ENCODE results near the gene SCAF4. TPM values are rescaled to one million over a fixed set of nuclear protein-coding genes. Genes with fewer than 3 reads are reported as not detected.

SCAF4 gene
- total and polyA plus RNA-seq, 8 donors: 8.2 to 15.1 (median 10.5) TPM

DNA sequence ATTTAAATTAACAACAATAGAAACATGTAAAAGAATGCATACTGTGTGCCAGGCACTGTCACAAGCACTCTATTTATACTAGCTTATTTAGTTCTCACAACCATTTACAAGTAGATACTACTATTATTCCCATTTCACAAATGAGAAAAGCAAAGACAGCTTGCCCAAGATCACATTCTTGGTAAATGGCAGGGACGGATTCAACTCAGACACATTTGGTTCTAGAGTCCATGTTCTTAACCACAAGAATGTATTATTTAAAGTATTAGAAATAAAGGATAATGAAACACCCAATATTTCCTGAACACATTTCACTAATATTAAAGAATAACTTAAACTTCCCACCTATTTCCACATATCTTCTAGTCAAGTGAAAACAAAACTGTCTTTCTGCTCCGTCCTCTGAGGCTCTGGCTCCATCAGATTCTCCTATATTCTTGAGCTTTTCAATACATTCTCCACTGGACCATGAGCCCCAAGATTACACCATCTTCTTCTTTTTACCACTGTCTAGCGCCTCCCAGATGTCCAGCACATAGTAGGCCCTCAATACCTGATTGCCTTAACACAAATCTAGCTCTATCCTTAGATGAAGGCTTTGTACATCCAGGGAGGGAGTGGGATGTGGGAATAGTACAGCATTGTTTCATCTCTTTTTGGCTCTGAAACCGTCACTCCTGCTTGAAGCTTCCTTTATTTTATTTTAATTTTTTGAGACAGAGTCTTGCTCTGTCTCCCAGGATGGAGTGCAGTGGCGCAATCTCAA lies 43.1 kb downstream of the SCAF4 start:
- intact Hi-C loops (cut with DNase I): no loop called here
- 91 to 94% methylated on average over 5 of the region's 5 CpGs for WGBS, 2 donors
- Histone ChIP-seq H3K27me3 (no peaks in the 10 kb centered on the region), H3K9me3 (no peaks in the 10 kb centered on the region), H3K4me3 (no peak overlapping the region), H3K27ac (no peak overlapping the region), H3K36me3 (peaks cover 0 to 72% (median 15%) of the 10 kb centered on the region in 3 donors), H3K4me1 (no peaks in the 10 kb centered on the region)
- ATAC-seq (no peak), DNase-seq (no peak), FAIRE-seq (no peak)
- TF ChIP-seq, protein P1, sequence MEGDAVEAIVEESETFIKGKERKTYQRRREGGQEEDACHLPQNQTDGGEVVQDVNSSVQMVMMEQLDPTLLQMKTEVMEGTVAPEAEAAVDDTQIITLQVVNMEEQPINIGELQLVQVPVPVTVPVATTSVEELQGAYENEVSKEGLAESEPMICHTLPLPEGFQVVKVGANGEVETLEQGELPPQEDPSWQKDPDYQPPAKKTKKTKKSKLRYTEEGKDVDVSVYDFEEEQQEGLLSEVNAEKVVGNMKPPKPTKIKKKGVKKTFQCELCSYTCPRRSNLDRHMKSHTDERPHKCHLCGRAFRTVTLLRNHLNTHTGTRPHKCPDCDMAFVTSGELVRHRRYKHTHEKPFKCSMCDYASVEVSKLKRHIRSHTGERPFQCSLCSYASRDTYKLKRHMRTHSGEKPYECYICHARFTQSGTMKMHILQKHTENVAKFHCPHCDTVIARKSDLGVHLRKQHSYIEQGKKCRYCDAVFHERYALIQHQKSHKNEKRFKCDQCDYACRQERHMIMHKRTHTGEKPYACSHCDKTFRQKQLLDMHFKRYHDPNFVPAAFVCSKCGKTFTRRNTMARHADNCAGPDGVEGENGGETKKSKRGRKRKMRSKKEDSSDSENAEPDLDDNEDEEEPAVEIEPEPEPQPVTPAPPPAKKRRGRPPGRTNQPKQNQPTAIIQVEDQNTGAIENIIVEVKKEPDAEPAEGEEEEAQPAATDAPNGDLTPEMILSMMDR (IDR thresholded peaks at IDR 0.05): no peak

DNA sequence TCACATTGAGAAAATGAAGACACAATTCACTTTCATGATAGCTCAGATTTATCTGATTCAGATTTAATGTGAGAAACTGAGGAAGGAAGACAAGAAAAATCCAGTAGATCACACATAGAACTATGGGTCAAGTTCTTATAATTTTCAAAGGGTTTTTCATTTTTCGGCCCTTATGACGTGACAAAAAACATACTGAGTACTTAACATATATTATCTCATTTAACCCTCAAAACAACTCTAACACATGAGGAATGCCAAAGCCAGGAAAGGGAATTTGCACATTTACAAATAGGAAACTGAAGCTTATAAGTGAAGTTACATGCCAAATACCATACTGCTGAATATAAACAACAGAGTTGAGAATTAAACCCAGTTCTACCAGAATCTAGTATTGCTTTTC lies 44.8 kb downstream of the SCAF4 start:
- Histone ChIP-seq H3K4me1 (no peaks in the 10 kb centered on the region), H3K27ac (no peak overlapping the region), H3K36me3 (peaks cover 0 to 68% (median 15%) of the 10 kb centered on the region in 3 donors), H3K9me3 (no peaks in the 10 kb centered on the region), H3K27me3 (no peaks in the 10 kb centered on the region), H3K4me3 (no peak overlapping the region)
- no peak for ATAC-seq
- TF ChIP-seq, protein P1 (IDR thresholded peaks at IDR 0.05): no peak
- no peak for FAIRE-seq
- WGBS, 2 donors: 93 to 95% methylated on average over 2 of the region's 2 CpGs
- no peak for DNase-seq
- intact Hi-C loops (cut with DNase I): no loop called here

DNA sequence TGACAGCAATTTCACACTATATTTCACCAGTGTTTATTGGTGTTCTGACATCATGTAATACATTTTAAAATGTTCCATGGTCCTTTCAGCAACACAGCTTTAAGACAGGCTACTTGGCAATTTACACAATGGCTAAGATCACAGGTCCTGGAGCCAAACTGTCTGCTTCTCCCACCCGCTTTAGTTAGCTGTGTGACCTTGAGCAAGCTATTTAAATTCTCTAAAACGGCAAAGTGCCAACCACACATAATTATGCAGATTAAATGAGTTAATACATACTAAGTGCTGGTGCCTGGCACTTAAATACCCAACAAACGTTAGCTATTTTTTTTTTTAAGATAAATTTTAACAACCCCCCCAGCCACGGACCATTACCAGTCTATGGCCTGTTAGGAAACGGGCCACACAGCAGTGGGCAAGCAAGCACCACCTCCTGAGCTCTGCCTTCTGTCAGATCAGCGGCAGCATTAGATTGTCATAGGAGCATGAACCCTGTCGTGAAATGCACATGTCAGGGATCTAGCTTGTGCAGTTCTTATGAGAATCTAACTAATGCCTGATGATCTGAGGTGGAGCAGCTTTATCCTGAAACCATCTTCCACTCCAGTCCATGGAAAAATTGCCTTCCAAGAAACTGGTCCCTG lies 45.5 kb downstream of the SCAF4 start:
- ATAC-seq: peak in 2 of 4 donors; percentile 64 to 67
- peaks cover 0 to 61% (median 14%) of the 10 kb centered on the region in 3 donors for H3K36me3 ChIP-seq

DNA sequence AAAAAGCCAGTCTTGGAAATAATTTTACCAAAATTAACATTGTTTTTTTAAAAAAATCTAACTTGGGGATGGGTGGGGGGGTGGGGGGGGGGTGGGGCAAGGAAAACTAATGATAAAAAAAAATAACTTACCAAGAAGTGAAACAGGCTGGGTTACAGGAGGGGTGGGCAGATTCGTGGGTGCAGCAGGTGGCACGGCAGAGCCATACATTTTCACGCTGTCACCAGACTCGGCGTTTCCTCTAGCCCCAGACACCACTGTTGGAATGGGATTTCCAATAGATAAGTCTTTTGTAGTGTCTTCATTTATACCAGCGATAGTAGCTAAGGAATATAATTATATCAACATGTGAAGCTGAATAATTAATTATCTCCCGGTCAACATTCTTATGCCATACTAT lies 47.0 kb downstream of the SCAF4 start:
- Histone ChIP-seq H3K4me1 (no peaks in the 10 kb centered on the region), H3K9me3 (no peaks in the 10 kb centered on the region), H3K36me3 (peaks cover 0 to 48% (median 8%) of the 10 kb centered on the region in 3 donors), H3K27ac (no peak overlapping the region), H3K4me3 (no peak overlapping the region), H3K27me3 (no peaks in the 10 kb centered on the region)
- intact Hi-C loops (cut with DNase I): no loop called here
- DNase-seq (no peak), FAIRE-seq (no peak), ATAC-seq (no peak)
- WGBS, 2 donors: 90 to 94% methylated on average over 7 of the region's 7 CpGs
- TF ChIP-seq, protein P1 (IDR thresholded peaks at IDR 0.05): no peak

More for the DNA sequence above, 45.5 kb downstream of the SCAF4 start:
- no peaks in the 10 kb centered on the region for H3K9me3 ChIP-seq
- DNase-seq (no peak), FAIRE-seq (no peak)
- no peak overlapping the region for H3K4me3 ChIP-seq
- TF ChIP-seq, protein P1 (IDR thresholded peaks at IDR 0.05): no peak
- H3K27ac ChIP-seq: no peak overlapping the region
- H3K27me3 ChIP-seq: no peaks in the 10 kb centered on the region
- H3K4me1 ChIP-seq: no peaks in the 10 kb centered on the region
- intact Hi-C loops (cut with DNase I): no loop called here
- 39 to 48% methylated on average over 7 of the region's 7 CpGs for WGBS, 2 donors

DNA sequence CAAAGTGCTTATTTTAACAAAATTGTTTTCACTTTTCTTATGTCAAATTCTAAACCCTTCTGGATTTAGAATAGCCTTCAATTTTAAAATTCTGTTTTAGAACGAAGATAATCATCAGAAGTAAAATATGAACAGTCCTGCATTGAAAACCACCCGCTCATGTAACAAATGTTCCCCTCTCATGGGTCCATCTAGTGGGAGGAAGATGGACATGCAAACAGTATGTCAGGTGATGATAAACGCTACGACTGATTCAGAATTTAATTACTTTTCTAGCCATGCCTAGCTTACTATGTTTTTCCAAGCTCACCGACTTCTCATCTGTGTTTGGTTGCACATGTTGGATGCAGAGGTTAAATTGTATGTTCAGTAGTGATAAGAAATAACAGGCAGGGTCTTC lies 48.9 kb downstream of the SCAF4 start:
- intact Hi-C loops (cut with DNase I): no loop called here
- Histone ChIP-seq H3K27ac (no peak overlapping the region), H3K4me1 (peaks cover 0 to 4% (median 0%) of the 10 kb centered on the region in 3 donors), H3K4me3 (no peak overlapping the region), H3K36me3 (peaks cover 0 to 38% (median 8%) of the 10 kb centered on the region in 3 donors), H3K9me3 (no peaks in the 10 kb centered on the region), H3K27me3 (no peaks in the 10 kb centered on the region)
- WGBS, 2 donors: 84 to 89% methylated on average over 5 of the region's 5 CpGs
- ATAC-seq (no peak), DNase-seq (no peak), FAIRE-seq (no peak)
- TF ChIP-seq, protein P1 (IDR thresholded peaks at IDR 0.05): no peak

Data from pancreas (tissue), 10 donors.